HG02938 (cell line): ENCODE measurements around the gene SCAMP4.

Source experiments
- ATAC-seq: cut with Tn5 transposase; IDR thresholded peaks from one replicate; pipeline ENCODE4 v1.9.1; 2021; ENCODE audit warnings: mild to moderate bottlenecking, moderate library complexity; ENCODE audit not compliant: unreplicated experiment

SCAMP4 gene

GRCh38 chr19:1911098-1911497 is 5.9 kb downstream of the SCAMP4 start:
- ATAC-seq: no peak

- ATAC-seq: no peak
These were observed 6.8 kb downstream of the SCAMP4 start for GRCh38 chr19:1911995-1912394.

GRCh38 chr19:1912760-1913505 is 7.7 kb downstream of the SCAMP4 start:
- ATAC-seq: no peak

GRCh38 chr19:1913781-1914577 is 8.8 kb downstream of the SCAMP4 start:
- ATAC-seq: no peak

- no peak for ATAC-seq
These were observed 9.7 kb downstream of the SCAMP4 start for GRCh38 chr19:1914826-1915341.

- no peak for ATAC-seq
These were observed 11.9 kb downstream of the SCAMP4 start for GRCh38 chr19:1917146-1917545.

GRCh38 chr19:1917926-1918325 is 12.7 kb downstream of the SCAMP4 start:
- ATAC-seq: no peak

- no peak for ATAC-seq
These were observed 13.8 kb downstream of the SCAMP4 start for GRCh38 chr19:1918975-1919374.

GRCh38 chr19:1920644-1921043 is 15.4 kb downstream of the SCAMP4 start:
- ATAC-seq: no peak

GRCh38 chr19:1921326-1921725 is 16.1 kb downstream of the SCAMP4 start:
- no peak for ATAC-seq

GRCh38 chr19:1921825-1922224 is 16.6 kb downstream of the SCAMP4 start:
- no peak for ATAC-seq

GRCh38 chr19:1922803-1923202 is 17.6 kb downstream of the SCAMP4 start:
- no peak for ATAC-seq

- no peak for ATAC-seq
These were observed 18.1 kb downstream of the SCAMP4 start for GRCh38 chr19:1923319-1923718.

GRCh38 chr19:1924320-1924961 is 19.2 kb downstream of the SCAMP4 start:
- no peak for ATAC-seq

GRCh38 chr19:1925544-1925943 is 20.3 kb downstream of the SCAMP4 start:
- ATAC-seq: no peak

GRCh38 chr19:1929021-1929742 is 24.0 kb downstream of the SCAMP4 start:
- ATAC-seq: peak; percentile 58

GRCh38 chr19:1931445-1931844 is 26.2 kb downstream of the SCAMP4 start:
- ATAC-seq: no peak

- ATAC-seq: no peak
These were observed 27.2 kb downstream of the SCAMP4 start for GRCh38 chr19:1932395-1932794.

- ATAC-seq: no peak
These were observed 28.0 kb downstream of the SCAMP4 start for GRCh38 chr19:1933244-1933643.

- no peak for ATAC-seq
These were observed 28.7 kb downstream of the SCAMP4 start for GRCh38 chr19:1933942-1934341.
